ENCODE measurements around the gene SHLD2.

DNA sequence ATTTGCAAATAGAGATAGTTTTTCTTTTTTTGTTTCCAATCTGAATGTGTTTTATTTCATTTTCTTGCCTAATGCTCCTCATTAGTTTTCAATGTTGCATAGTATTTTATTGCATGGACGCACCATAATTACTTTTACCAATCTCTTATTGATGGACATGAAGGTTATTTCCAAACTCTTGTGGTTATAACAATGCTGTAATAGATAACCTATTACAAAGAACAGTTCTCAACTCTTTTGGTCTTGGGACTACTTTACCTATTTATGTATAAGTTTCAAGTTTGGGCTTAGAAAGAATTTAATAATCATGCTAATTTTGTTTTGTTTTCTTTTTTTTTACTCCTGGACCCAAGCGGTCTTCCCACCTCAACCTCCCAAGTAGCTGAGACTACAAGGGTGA lies 7.0 kb downstream of the SHLD2 start:
- TF ChIP-seq, protein P1, sequence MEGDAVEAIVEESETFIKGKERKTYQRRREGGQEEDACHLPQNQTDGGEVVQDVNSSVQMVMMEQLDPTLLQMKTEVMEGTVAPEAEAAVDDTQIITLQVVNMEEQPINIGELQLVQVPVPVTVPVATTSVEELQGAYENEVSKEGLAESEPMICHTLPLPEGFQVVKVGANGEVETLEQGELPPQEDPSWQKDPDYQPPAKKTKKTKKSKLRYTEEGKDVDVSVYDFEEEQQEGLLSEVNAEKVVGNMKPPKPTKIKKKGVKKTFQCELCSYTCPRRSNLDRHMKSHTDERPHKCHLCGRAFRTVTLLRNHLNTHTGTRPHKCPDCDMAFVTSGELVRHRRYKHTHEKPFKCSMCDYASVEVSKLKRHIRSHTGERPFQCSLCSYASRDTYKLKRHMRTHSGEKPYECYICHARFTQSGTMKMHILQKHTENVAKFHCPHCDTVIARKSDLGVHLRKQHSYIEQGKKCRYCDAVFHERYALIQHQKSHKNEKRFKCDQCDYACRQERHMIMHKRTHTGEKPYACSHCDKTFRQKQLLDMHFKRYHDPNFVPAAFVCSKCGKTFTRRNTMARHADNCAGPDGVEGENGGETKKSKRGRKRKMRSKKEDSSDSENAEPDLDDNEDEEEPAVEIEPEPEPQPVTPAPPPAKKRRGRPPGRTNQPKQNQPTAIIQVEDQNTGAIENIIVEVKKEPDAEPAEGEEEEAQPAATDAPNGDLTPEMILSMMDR (conservative IDR thresholded peaks at IDR 0.05; ENCODE audit: low read depth, low read length) = no peak
- TF ChIP-seq POLR2A (IDR thresholded peaks at IDR 0.05; ENCODE audit: low read depth, low read length) = no peak
- no peak for TF ChIP-seq BHLHE40 (IDR thresholded peaks at IDR 0.05; ENCODE audit: low read depth, low read length)
- TF ChIP-seq, protein P2, sequence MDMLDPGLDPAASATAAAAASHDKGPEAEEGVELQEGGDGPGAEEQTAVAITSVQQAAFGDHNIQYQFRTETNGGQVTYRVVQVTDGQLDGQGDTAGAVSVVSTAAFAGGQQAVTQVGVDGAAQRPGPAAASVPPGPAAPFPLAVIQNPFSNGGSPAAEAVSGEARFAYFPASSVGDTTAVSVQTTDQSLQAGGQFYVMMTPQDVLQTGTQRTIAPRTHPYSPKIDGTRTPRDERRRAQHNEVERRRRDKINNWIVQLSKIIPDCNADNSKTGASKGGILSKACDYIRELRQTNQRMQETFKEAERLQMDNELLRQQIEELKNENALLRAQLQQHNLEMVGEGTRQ (IDR thresholded peaks at IDR 0.05; ENCODE audit: low read depth, low read length) = no peak
- TF ChIP-seq MAFK (IDR thresholded peaks at IDR 0.05; ENCODE audit: low read depth, low read length) = no peak
- TF ChIP-seq RAD21 (IDR thresholded peaks at IDR 0.05; ENCODE audit: low read length) = no peak
- no peak for TF ChIP-seq RCOR1 (IDR thresholded peaks at IDR 0.05; ENCODE audit: insufficient replicate concordance, low read length)
- no peak for TF ChIP-seq RFX5 (IDR thresholded peaks at IDR 0.05; ENCODE audit: low read depth, low read length)
